ENCODE data around the gene STK24. TPM values are rescaled to one million over a fixed set of nuclear protein-coding genes. Genes with fewer than 3 reads are reported as not detected.

Gene STK24
- total and polyA plus RNA-seq, 2 of the 8 experiments (the other 6 are each of a cell fraction or from before 2014, with no cell fraction given), result 62.8 to 143 TPM

DNA sequence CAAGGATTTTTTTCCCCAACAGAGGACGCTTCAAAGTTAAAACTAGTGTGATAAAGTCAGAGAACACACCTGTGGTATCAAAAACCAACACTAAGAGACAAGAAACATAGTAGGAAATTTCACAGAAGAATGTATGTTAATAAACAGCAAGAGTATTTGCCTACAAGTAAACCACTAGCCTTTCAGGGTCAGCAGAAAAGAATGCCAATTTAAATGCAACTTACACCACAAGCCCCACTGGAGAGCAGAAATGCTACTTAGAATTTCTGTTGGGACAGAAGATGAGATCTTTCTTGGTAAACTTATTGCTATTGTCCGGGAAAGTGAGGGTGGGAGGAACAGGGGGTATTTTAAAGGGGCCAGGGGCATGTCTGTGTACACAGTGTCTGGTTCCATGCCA is 68.6 kb downstream of the STK24 start:
- no peak overlapping the region for H2BK5ac ChIP-seq (ENCODE audit: low read depth, low read length)

More for the DNA sequence above, 68.6 kb downstream of the STK24 start:
- Histone ChIP-seq H2BK20ac (ENCODE audit: low read length) (no peak overlapping the region), H2AFZ (ENCODE audit: low read length) (no peak overlapping the region), H3K27me3 (replicated peaks in 1 of 4; ENCODE audit: control insufficient read depth in 3 of 4, extremely low read depth in 1 of 4, insufficient read depth in 3 of 4, low read length in 3 of 4) (no peaks in the 10 kb centered on the region), H4K91ac (replicated peaks; ENCODE audit: insufficient read length, low read length) (no peak overlapping the region), H3K79me1 (ENCODE audit: low read depth, low read length) (peaks cover 24% of the 10 kb centered on the region; the same call in 1 of the 2 replicates), H3K56ac (replicated peaks; ENCODE audit: insufficient read length, low read depth, low read length) (no peak overlapping the region), H2AK5ac (ENCODE audit: low read depth, low read length) (no peak overlapping the region), H3K79me2 (ENCODE audit: control insufficient read depth in 1 of 2, insufficient read depth in 2 of 2, low read length in 2 of 2) (peaks cover 10 to 97% of the 10 kb centered on the region in 2 experiments; a peak in 3 of 4 replicates), H3K9me3 (ENCODE audit: insufficient read depth in 2 of 2, low read depth in 1 of 2, low read length in 1 of 2) (no peaks in the 10 kb centered on the region), H2BK120ac (replicated peaks; ENCODE audit: low read depth, low read length) (no peak overlapping the region), H3K36me3 (ENCODE audit: control insufficient read depth in 2 of 4, insufficient read depth in 4 of 4, low read length in 3 of 4) (no peaks in the 10 kb centered on the region), H3K4me1 (replicated peaks in 1 of 4; ENCODE audit: control insufficient read depth in 3 of 4, insufficient read depth in 4 of 4, low read length in 3 of 4) (peaks cover 6 to 22% (median 17%) of the 10 kb centered on the region in 4 experiments), H3K23ac (ENCODE audit: insufficient read length) (no peak overlapping the region), H3K4me2 (ENCODE audit: insufficient read depth in 1 of 2, low read depth in 2 of 2, low read length in 2 of 2) (0 out of 4 replicates have a peak overlapping the region, but pooled peaks of 1 of the 2 experiments have one; percentile 16), H3K4ac (replicated peaks; ENCODE audit: insufficient read length, low read depth, low read length) (no peak overlapping the region), H3K9ac (replicated peaks in 1 of 4; ENCODE audit: extremely low read depth in 1 of 4, low read depth in 3 of 4, low read length in 3 of 4) (no peak overlapping the region), H3K27ac (ENCODE audit: low read depth, low read length) (no peak overlapping the region), H4K8ac (ENCODE audit: extremely low read depth, insufficient read depth, low read length) (no peak overlapping the region), H3K4me3 (ENCODE audit: extremely low read depth in 1 of 4, insufficient read depth in 2 of 4, low read depth in 3 of 4, low read length in 4 of 4) (no peak overlapping the region), H4K20me1 (replicated peaks in 1 of 2; ENCODE audit: control insufficient read depth in 1 of 2, insufficient read depth in 2 of 2, low read length in 2 of 2) (peaks cover 18 to 28% of the 10 kb centered on the region in 2 experiments), H3K23me2 (ENCODE audit: low read depth, low read length) (no peaks in the 10 kb centered on the region), H2BK12ac (ENCODE audit: low read depth, low read length) (no peak overlapping the region; the same call in 1 of the 2 replicates), H4K5ac (ENCODE audit: insufficient read length, low read depth, low read length) (no peak overlapping the region), H3K14ac (ENCODE audit: insufficient read length) (no peak overlapping the region), H2BK15ac (ENCODE audit: low read length) (no peak overlapping the region; the same call in 1 of the 2 replicates), H3K18ac (ENCODE audit: extremely low read depth, low read length) (no peak overlapping the region)
- 81% methylated on average over 2 of the region's 2 CpGs; no CpG with 5 or more reads in 1 of the 2 experiments for WGBS, 2 experiments (ENCODE audit: extremely low coverage in 1 of 2, insufficient coverage in 1 of 2, insufficient read length in 1 of 2, insufficient replicate concordance in 2 of 2, low coverage in 1 of 2, low lambda C conversion rate in 2 of 2, missing lambda C conversion rate in 1 of 2)
- ChIA-PET POLR2A (ENCODE audit: partially characterized antibody) (interaction anchor here (0.5 to 1.2 kb wide), 2 partner anchors 14 to 21 kb away, joined by 3 read pairs; no protein-coding TSS in a partner anchor), CTCF (ENCODE audit: partially characterized antibody) (interaction anchor here (0.5 to 4.1 kb wide), 13 partner anchors 15 to 658 kb away, joined by 3 to 18 read pairs (median 4); no protein-coding TSS in a partner anchor)
- no peak for FAIRE-seq
- no peak for DNase-seq (ENCODE audit: low read depth in 1 of 2, low spot score in 2 of 2)
- TF ChIP-seq YY1 (IDR thresholded peaks at IDR 0.05; ENCODE audit: low read depth, low read length) (no peak), HDAC6 (IDR thresholded peaks at IDR 0.05; ENCODE audit: low read depth, low read length) (no peak), TBP (IDR thresholded peaks at IDR 0.05; ENCODE audit: low read depth, low read length) (no peak), RAD21 (IDR thresholded peaks at IDR 0.05 in 1 of 2, conservative IDR thresholded peaks at IDR 0.05 in 1 of 2; ENCODE audit: low read depth in 2 of 2, low read length in 2 of 2) (no peak), RFX5 (IDR thresholded peaks at IDR 0.05; ENCODE audit: borderline replicate concordance, low read depth, low read length) (no peak), NRF1 (IDR thresholded peaks at IDR 0.05; ENCODE audit: low read depth, low read length) (no peak), HDAC2 (IDR thresholded peaks at IDR 0.05; ENCODE audit: borderline replicate concordance in 1 of 2, low read depth in 2 of 2, low read length in 2 of 2) (no peak), PHF8 (conservative IDR thresholded peaks at IDR 0.05; ENCODE audit: low read depth, low read length) (no peak), EGR1 (IDR thresholded peaks at IDR 0.05; ENCODE audit: borderline replicate concordance, low read depth, low read length) (no peak), POLR2AphosphoS5 (IDR thresholded peaks at IDR 0.05; ENCODE audit: low read depth, low read length) (no peak), ZNF274 (IDR thresholded peaks at IDR 0.05; ENCODE audit: borderline replicate concordance, extremely low read depth, low read length) (no peak)
